KOPT-K1 (cell line): ENCODE results near the gene CAPZA1.
A peak's percentile ranks its signal among the peaks of the same experiment; 100 is the strongest.

Experiments
- H3K27ac ChIP-seq: fragments of 200-600 bp; sonication (generic); 2 replicates; pipeline ENCODE4 v1.5.1; 2016; ENCODE audit warnings: antibody characterized with exemption, mild to moderate bottlenecking, low read depth, low read length; ENCODE audit not compliant: poor library complexity, severe bottlenecking
- H3K36me3 ChIP-seq: fragments of 200-600 bp; sonication (generic); 2 replicates; pipeline ENCODE4 v1.5.1; 2017; ENCODE audit warnings: antibody characterized with exemption, mild to moderate bottlenecking, low read length, moderate library complexity; ENCODE audit not compliant: insufficient read depth
- H3K9me3 ChIP-seq: fragments of 200-600 bp; sonication (generic); 2 replicates; pipeline ENCODE4 v1.5.1; 2017; ENCODE audit warnings: antibody characterized with exemption, low read length, mild to moderate bottlenecking; ENCODE audit not compliant: insufficient read depth, poor library complexity, severe bottlenecking

Gene CAPZA1

GRCh38 chr1:112698366-112699310 is 79.0 kb downstream of the CAPZA1 start:
- H3K9me3 ChIP-seq: no peaks in the 10 kb centered on the region
- no peak overlapping the region for H3K27ac ChIP-seq
- peaks cover 88% of the 10 kb centered on the region for H3K36me3 ChIP-seq

GRCh38 chr1:112699425-112700144 is 80.0 kb downstream of the CAPZA1 start:
- Histone ChIP-seq H3K9me3 (no peaks in the 10 kb centered on the region), H3K36me3 (peaks cover 79% of the 10 kb centered on the region), H3K27ac (no peak overlapping the region)

GRCh38 chr1:112700290-112701226 is 80.9 kb downstream of the CAPZA1 start:
- no peaks in the 10 kb centered on the region for H3K9me3 ChIP-seq
- H3K36me3 ChIP-seq: peaks cover 69% of the 10 kb centered on the region
- peak overlapping the region; percentile 17 for H3K27ac ChIP-seq

- Histone ChIP-seq H3K27ac (peak overlapping the region; percentile 17), H3K36me3 (peaks cover 60% of the 10 kb centered on the region), H3K9me3 (no peaks in the 10 kb centered on the region)
Measured at GRCh38 chr1:112701227-112702066, 81.8 kb downstream of the CAPZA1 start.

GRCh38 chr1:112702067-112702395 is 82.4 kb downstream of the CAPZA1 start:
- Histone ChIP-seq H3K9me3 (no peaks in the 10 kb centered on the region), H3K27ac (no peak overlapping the region), H3K36me3 (peaks cover 54% of the 10 kb centered on the region)

DNA sequence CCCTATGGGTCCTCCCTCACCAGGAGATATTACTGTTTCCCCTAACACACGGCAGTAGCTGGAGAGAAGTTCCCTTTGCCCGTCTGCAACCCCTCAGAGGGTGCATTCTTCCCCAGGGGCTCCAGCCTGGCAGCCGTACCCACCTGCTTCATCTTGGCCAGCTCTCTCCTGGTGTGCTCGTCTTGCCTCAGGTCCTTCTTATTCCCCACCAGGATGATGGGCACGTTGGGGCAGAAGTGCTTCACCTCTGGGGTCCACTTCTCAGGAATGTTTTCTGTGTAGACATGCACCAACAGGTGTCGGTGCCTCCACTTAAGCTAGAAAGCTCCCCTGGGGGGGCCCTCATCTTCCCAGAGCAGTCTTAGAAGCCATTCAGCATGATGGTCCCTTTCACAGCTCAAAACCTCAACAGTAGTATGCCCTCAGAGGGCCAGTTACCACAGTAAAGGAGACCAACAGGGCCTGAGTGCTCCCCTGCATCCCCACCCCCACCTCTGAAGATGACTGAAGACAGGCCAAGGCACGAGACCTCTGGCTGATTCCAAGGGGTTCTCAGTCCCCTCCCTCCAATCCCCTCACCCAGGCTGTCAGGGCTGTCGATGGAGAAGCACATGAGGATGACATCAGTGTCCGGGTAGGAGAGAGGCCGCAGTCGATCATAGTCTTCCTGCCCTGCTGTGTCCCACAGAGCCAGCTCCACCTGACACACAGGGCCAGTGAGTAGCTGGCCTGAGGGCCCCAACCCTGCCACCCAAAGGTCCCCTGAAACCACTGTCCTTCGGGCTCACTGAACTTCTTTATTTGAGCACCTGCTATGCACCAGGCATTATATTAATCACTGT is 83.0 kb downstream of the CAPZA1 start:
- H3K27ac ChIP-seq: no peak overlapping the region
- peaks cover 48% of the 10 kb centered on the region for H3K36me3 ChIP-seq
- H3K9me3 ChIP-seq: no peaks in the 10 kb centered on the region

GRCh38 chr1:112703706-112704105 is 84.1 kb downstream of the CAPZA1 start:
- Histone ChIP-seq H3K36me3 (peaks cover 38% of the 10 kb centered on the region), H3K9me3 (no peaks in the 10 kb centered on the region), H3K27ac (no peak overlapping the region)

GRCh38 chr1:112704391-112704933 is 84.8 kb downstream of the CAPZA1 start:
- Histone ChIP-seq H3K9me3 (no peaks in the 10 kb centered on the region), H3K27ac (peak overlapping the region; percentile 71), H3K36me3 (peaks cover 30% of the 10 kb centered on the region)

DNA sequence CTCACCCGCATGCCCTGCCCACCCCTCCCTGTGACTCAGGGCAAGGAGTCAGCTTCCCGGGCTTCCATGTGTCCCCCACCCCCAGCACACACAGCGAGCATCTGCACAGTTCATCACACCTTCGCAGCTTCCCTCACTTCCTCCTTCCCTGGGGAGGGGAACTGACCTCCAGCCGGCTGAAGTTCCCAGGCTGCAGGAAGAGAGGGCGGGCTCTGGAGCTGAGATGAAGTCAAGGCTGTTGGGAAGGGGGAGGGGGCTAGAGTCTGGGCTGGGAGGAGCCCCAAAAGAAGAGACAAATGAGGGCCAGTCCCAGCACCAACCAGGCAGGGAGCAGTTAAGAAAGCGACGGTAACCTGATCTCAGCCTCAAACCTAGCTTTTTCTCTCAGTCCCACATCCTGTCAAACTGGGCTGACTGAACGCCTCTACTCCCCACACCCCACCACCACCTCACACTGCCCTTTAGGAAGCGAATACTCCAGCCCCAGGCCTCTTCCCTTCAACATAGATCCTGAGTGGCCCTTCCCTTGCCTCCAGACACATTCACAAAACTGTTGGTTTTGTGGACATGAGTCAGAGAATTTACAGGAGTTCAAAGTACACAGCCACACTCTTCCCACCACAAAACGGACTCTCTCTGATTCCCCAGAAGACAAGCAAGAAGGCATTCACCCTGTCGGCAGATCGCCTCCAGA is 85.4 kb downstream of the CAPZA1 start:
- Histone ChIP-seq H3K36me3 (peaks cover 24% of the 10 kb centered on the region), H3K27ac (peak overlapping the region; percentile 71), H3K9me3 (no peaks in the 10 kb centered on the region)

- peak within 1 kb of the TSS; percentile 71 for H3K27ac ChIP-seq
- peaks cover 8% of the 10 kb centered on the region; the same call in 1 of the 2 replicates for H3K36me3 ChIP-seq
- no peaks in the 10 kb centered on the region for H3K9me3 ChIP-seq
Measured at GRCh38 chr1:112706505-112707220, 87.0 kb downstream of the CAPZA1 start, which contains the start of gene RHOC. Gene RHOC, minus strand, starts transcription at chr1:112707127. Its CDS starts 3,328 bp downstream, at chr1:112703799.

- Histone ChIP-seq H3K9me3 (no peaks in the 10 kb centered on the region), H3K36me3 (0 out of 2 replicates have a peak, but pooled peaks cover under 1% of the 10 kb centered on the region), H3K27ac (no peak overlapping the region)
Measured at GRCh38 chr1:112707221-112708001, 87.8 kb downstream of the CAPZA1 start.
